CD4-positive, alpha-beta T cell treated with Interleukin-6 for 4 hours (primary cell): ENCODE data around the gene PTPN9.
A peak's percentile ranks its signal among the peaks of the same experiment; 100 is the strongest.
"Not testable (repeated sequence)": the region's sequence is repeated elsewhere in the genome, so short reads cannot be mapped to it uniquely, and the experiment has no call there.

Experiments
- DNase-seq: peaks from one replicate; pipeline ENCODE4 v3.0.0-alpha.2; 2020; ENCODE audit warnings: mixed read lengths

The PTPN9 gene

DNA sequence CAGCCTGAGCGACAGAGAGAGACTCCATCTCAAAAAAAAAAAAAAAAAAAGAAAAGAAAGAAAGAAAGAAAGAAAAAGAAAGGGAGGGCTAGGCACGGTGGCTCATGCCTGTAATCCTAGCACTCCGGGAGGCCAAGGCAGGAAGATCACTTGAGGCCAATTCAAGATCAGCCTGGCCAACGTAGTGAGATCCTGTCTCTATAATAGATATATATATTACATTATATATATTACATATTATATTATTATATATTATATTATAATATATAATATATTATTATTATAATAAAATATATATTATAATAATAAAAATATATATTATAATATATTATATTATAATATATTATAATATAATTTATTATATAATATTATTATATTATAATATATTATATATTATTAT lies 48.9 kb downstream of the PTPN9 start:
- DNase-seq, result no peak

DNA sequence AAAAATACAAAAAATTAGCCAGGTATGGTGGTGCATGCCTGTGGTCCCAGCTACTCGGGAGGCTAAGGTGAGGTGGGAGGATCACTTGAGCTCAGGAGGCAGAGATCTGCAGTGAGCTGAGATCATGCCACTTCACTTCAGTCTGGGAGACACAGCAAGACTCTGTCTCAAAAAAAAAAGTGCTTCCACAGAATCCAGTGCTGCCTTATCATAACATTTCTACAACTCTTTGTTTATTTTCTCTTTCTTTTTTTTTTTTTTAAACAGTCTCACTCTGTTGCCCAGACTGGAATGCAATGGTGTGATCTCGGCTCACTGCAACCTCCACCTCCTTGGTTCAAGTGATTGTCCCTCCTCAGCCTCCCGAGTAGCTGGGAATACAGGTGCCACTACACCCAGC lies 53.4 kb downstream of the PTPN9 start:
- DNase-seq, result not testable (repeated sequence)

DNA sequence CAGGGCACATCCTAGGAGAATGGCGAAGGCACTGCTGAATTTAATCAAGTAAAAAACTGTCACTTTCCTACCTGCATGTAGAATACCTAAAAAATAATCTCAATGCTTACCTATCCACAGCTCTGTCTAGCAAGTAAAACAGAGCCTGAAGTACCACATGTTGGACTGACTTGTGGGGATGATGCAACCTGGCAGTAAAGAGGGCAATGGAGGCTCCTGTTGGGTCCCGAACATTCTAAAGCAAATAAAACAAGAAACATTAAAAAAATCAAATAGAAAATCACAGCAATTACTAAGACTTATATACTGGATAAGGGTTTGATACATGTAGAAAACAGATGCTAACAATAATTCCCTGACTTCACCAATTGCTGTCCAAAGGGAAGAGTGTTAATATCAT lies 56.1 kb downstream of the PTPN9 start:
- DNase-seq, result no peak

DNA sequence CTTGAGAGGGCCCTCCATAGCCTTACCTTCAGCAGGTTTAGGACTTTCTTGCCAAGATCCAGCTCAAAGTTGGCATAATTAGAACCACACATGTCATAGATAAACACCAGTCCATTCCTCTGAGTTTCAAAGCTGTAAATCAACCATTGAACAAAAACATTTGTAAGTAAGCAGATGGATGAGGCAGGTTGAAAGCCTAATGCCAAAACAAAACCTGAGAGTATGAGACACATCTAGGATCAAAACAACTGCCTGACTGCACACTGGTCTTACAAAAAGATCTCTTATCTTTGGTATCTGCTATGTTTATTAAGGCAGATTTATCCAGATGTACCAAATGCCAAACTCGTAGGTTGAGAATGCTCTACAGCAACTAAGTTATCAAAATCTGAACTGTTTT lies 61.9 kb downstream of the PTPN9 start:
- no peak for DNase-seq

DNA sequence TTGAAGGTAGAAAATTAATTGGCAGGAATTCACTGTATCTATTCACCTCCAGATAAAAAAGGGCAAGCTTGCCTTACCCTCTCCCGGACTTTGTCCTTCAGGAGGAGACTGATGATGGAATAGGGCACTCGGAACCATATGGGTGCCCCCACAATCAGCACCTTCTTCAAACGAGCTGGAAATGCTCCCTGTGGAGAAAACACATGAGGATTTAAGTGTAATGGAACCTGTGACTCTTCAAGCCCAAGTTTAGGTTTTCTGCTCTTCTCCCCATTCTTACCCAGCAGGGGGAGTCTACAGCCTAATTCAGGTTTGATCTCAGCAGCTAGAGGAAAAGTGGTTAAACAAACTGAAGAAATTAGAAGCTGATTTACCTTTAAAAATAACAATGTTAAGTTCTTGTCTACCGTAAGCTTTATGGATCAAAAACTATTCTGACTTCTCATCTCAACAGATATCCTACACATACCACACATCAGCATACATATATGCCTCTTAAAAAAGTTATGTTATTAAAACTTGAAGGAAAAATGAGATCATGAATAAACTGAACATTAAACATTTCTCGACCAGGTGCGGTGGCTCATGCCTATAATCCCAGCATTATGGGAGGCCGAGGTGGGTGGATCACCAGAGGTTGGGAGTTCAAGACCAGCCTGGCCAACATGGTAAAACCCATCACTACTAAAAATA lies 70.1 kb downstream of the PTPN9 start:
- peak; percentile 38 for DNase-seq

DNA sequence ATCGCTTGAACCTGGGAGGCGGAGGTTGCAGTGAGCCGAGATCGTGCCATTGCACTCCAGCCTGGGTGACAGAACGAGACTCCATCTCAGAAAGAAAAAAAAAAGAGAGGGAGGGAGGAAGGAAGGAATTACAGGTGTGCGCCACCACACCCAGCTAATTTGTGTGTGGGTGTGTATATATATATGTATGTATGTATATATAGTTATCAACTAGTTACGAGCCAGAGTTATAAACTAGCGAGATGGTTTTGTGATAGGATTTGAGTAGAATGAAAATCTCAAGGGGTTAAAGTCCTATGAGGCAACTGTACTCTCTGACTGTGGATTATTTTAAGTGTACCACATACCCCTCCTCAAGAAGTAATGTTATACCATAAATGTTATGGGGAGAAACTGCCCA lies 76.8 kb downstream of the PTPN9 start:
- no peak for DNase-seq

DNA sequence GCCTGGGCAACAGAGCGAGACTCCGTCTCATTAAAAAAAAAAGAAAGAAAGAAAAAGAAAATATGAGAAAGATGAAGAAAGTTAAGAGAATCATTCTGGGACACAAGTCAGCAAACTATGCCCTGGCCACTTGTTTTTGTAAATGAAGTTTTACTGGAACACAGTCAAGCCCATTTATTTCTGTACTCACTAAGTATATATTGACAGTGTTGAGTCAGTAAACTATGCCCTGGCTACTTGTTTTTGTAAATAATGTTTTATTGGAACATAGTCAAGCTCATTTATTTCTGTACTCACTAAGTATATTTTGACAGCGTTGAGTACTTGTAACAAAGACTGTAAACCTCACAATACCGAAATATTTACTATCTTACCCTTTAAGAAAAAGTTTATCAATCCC lies 85.4 kb downstream of the PTPN9 start:
- DNase-seq, result no peak

DNA sequence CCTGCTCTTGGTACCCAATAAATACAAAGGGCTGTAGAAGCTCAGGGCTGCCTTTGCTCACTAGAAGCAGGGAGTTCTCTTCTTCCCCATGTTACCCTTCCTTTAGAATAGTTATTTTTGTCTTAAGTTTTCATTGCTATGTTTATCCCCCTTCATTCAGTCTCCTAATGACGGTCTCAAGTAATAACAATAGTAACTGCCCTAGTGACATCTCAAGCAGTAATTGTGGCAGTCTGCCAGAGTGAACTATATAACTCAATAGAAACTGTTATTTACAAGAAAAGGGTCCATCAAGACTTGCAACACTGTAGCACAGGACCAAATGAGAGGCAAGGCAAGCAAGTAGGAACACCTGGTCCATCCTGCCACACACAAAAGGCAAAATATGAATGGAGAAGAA lies 95.2 kb downstream of the PTPN9 start:
- no peak for DNase-seq

DNA sequence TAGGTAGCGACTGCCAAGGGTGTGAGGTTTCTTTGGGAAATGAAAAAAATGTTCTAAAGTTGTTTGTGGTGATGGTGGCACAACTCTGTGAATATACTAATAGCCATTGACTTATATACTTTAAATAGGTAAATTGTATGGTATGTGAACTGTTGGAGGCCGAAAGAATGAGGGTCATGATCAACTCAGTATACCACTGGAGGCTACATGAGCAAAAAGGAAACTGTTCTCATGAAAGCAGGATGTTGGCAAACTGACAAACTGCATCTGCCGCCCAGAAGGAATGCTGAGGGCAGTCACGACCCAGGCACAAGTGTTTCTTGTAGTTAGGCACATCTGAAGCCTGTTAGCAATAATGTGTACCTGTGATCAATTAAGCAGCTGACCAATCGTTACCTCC lies 95.6 kb downstream of the PTPN9 start:
- not testable (repeated sequence) for DNase-seq

DNA sequence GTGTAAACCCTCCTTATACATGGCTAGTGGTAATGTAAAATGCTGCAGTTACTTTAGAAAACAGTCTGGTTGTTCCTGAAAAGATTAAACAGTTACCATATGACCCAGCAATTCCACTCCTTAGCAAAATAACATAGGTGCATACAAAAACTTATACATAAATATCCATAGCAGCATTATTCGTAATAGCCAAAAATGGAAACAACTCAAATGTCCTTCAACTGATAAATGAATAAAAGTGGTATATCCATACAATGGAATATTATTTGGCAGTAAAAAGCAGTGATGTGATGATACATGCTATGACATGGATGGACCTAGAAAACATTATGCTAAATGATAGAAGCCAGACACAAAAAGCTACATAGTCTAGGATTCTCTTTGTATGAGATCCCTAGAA lies 96.0 kb downstream of the PTPN9 start:
- no peak for DNase-seq

DNA sequence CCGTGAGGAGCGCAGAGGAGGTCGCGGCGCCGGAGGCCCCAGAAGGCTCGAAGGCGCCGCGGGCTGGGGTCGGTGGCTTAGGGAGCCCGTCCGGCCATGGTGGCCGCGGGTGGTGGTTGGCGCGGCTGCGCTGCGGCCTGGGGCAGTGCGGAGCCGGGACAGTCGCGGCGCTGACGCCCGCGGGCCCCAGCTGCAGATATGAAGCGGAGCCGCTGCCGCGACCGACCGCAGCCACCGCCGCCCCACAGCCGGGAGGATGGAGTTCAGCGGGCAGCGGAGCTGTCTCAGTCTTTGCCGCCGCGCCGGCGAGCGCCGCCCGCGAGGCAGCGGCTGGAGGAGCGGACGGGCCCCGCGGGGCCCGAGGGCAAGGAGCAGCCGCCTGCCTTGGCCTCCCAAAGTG lies 98.7 kb downstream of the PTPN9 start:
- DNase-seq, result not testable (repeated sequence)

DNA sequence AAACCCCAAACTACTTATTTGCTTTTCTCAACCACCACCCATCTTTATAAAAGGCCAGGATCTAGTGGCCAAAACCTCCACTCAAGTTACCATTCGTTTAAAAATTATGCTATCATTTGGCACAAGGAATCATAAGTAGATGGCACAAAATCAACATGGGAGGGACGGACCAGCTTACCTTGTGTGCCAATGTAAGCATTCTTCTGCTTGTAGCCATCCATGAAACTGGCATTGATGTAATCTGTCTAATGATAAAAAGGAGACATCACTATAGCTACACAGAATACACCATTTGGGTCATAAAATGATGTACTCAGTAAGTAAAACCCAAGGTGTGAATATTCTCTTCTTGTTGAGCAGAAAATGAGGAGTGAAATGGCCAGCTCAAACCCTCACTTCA lies 99.4 kb downstream of the PTPN9 start:
- no peak for DNase-seq

DNA sequence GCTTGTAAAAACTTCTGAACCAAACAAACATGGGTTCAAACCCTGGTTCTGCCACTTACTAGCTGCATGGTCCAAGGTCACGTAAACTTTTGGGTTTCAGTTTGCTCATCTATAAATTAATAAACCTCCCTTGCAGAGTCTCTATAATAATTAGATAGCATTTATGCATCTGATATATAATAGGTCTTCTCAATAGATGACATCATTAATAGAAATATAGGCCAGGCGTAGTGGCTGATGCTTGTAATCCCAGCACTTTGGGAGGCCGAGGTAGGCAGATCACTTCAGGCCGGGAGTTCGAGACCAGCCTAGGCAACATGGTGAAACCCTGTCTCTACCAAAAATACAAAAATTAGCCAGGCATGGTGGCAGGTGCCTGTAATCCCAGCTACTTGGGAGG lies 102.0 kb downstream of the PTPN9 start:
- not testable (repeated sequence) for DNase-seq

DNA sequence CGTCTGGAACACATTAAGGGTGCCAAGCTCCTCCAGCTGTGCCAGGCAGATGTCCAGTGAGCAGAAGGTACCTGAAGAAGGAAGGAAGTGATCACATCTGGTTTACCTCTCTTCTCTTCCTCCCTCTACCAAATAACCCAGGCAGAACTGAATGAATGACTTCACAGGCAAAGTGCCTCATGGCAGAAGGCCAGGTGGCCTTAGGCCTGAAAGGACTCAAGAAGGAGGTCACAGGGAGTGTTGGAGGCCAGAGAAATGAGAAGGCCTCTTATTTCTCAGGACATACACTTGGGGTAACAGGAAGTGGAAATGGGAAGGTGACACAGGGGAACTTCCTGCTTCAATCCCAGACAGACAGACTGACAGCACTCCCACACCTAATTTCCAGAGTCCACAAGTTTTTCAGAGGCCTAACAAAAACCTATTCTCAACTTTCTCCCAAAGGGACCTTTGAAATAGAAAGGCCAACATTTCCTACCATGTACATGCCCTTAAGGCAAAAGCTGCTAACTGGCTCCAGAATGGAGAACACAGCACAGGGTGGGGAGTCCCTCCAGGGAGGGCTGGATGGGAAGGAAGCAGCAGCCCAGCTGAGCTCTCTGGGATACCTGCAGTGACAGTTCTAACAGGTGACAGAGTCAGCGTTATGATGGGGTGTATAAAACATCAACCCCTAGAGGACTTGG lies 110.1 kb downstream of the PTPN9 start:
- DNase-seq, result no peak

DNA sequence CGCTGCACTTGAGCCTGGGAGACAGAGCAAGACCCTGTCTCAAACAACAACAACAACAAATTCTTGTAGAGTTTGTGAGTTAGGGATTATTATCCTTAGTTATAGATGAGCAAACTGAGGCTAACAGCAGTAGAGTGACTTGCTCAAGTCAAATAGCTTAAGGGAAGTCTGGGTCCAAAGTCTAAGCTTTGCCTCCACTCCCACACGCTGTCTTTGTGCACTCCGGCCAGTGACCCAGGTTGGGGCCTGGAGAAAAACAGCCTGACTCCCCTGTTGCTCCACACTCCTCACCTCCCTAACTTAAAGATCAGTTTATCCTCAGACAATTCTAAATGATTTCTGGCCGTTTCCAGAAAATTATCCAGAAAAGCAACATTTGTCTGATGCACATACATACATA lies 118.5 kb downstream of the PTPN9 start:
- no peak for DNase-seq

DNA sequence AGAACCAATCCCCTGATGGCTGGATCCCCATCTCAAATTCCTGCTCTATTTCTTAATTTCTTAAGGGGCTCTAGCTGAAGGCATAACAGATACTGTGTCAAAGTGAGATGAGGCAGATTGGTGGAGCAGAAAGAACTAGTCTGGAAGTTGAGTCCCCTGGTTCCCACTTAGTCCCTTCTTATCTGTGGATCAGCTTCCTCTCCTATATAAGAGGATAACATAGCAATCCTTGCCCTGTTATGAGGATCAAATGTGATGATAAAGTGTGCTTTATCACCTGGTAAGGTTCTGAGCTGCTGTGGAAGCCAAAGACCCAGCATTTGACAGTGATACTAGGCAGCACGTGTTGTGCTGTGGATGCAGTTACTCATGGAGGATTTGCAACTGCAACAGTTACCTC lies 119.5 kb downstream of the PTPN9 start:
- DNase-seq, result no peak

DNA sequence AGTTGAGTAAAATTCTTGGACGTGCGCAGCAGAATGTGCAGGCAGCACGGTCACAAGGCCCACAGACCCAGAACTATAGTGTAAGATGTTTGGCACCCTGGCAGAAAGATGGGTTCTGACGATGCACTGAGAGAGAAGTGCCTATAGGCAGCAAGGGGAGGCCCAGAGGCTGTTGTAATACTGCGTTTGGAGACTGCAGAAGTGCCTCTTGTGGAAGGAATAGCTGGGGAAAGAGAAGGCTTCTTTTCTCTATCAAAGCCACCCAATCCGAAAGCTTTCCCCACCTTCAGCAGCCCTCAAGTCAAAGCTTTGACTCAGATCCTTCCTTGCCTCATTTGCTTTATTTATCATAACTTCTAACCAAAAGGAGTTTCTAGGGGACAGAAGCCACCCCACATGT lies 122.4 kb downstream of the PTPN9 start:
- DNase-seq, result no peak

DNA sequence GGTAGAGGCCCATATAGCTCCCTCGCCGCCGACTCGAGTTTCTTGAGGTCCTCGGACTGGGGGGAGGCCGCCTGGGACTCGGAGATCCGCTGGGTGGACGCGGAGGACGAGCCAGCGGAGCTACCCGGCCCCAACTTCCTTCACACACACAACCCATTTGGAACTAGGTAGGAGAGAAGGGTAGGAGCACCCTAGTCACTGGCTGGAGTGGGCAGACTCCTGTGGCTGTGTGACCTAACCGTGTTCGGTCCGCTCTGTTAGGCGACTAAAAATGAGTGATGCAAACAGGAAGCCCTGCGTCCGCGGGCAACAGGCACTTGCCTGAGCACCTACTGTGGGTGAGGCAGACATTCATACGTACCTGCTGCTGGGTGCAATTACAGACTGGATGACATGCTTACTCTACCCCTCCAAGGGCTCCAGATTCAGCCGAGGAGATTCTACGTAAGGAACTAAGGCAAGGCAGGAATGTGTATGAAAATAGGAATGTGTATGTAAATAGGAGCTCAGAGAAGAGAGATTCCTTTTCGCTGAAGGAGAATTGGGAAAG lies 123.1 kb downstream of the PTPN9 start:
- peak; percentile 64 for DNase-seq

DNA sequence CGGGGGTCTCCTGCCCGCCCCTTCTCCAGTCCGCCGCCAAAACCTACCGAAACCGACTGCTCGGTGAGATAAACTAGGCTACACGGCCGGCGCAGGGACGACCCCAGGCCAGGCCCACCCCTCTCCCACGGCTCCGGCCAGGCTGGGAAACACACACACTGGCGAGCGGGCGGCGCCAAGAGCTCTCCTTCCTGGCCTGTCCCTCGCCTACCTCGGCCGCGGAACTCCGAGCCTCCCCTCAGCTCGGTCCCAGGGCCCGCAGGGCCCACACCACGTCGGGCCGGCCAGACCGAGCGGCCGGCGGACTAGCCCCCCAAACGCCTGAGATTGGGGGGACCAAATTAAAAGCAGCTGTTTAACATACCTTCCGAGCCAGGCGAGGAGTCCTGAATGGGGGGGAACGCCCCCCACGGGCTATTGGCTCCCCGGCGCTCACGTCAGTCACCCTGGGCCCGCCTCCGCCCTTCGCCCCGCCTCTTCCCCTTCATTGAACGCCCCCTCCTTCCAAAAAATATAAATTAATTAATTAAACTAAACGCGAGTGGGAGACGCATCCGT lies 123.6 kb downstream of the PTPN9 start:
- peak; percentile 92 for DNase-seq

DNA sequence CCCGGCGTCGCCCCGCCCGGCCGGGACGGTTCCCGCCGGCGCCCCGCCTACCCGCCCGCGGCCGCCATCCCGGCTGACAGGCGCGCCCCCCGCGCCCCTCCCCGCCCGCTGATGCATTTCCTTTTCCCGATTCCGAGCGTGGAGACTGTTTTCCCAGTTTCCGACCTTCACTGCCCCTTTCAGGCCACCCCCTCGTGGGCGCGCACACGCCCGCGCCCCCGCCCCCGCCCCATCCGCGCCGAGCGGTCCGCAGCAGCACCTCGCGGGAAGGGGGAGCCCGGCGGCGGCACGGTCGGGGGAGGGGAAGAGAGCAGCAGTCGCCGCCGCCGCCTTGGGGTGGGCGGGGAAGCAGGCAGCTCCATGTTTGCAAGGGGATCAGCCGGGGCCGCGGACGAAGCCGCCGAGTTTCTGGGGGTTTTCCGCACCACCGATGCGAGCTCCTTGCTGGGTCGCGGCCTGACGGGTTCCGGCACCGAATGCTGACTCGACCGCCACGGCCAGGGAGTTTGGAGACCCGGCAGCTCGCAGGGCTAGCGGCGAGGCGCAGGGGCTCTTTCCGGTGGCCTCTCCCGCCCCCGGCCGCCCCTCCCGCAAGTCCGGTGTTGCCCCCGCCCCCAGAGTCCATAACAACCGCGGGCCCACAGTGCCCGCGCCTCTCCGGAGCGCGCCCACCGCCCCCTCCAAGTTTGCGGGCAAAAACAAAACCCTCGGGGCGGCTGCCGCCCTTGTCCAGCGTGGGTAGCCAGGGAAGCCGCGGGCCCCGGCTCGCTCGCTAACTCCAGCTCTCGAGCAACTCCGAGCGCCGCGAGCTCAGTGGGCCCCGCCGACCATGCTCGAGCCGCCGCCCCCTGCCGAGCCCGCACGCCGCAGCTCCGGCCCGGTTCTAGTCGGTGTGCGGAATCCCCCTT lies 124.4 kb downstream of the PTPN9 start:
- peak; percentile 85 for DNase-seq

DNA sequence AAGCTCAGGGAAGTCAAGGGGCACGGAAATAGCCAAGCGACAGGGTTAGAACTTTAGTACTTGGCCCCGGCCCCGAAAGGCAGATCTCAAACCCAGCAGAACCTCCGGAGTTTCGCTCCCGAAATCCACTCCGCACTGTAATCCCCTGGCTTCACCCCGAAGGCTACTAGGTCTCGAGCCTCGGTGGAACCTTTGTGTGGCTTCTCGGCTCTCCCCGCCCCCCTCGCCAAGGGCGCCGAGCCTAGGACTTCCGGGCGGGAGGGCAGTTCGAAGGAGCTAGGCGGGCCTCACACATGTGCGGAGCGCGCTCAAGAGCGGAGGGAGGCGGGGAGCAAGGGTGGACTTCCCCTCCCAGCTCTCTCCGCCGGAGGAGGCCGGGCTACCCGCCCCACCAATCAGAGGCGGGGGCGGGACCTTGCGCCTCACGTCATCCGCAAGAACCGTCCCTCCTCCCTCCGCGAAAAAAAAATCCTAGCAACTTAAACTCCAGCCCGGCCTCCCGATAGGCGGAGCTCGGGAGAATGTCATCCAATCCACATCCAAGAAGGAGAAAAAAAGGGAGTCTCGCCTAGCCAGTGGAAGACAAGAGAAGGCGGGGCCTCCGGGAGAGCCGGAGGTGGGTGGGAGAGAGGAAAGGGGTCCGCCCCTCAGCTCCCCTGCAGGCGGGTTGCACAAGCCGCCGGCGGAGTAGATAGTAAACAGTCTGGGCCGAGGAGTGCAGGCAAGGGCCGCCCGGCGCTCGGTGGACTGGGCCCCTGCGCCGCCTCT lies 125.2 kb downstream of the PTPN9 start:
- peak; percentile 98 for DNase-seq
